ENCODE measurements around the gene MAP4K4. TPM values are rescaled to one million over a fixed set of nuclear protein-coding genes. Genes with fewer than 3 reads are reported as not detected.

The MAP4K4 gene
- total RNA-seq, 1 experiment from 2014 or later, result 76.9 TPM

DNA sequence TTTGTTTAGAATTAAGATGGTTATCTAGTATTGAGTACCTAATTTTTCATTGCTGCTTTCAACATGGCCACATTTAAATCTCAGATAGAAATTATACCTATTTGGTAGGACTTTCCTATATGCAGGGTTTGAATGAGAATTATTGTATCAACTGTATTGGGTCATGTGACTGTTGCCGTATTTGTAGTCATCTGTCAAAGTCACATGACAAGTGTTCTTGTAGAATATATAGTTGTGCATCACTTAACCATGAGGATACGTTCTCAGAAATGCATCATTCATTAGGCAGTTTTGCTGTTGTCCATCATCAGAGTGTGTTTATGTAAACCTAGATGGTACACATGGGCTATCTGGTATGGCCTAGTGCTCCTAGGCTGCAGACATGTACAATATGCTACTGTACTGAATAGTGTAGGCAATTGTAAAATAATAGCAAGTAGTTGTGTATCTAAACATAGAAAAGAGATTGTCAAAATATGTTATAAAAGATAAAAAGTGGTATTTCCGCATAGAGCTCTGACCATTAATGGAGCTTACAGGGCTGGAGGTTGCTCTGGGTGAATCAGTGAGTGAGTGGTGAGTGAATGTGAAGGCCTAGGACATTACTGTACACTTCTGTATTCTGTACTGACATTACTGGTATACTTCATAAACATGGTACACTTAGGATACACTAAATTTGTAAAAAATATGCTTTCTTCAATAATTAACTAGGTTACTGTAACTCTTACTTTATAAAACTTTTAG, 123.7 kb downstream of the MAP4K4 start:
- Histone ChIP-seq H3K27me3 (no peaks in the 10 kb centered on the region), H3K9me3 (no peaks in the 10 kb centered on the region), H3K36me3 (peaks cover 10% of the 10 kb centered on the region; the same call in 1 of the 2 replicates), H3K4me3 (no peak overlapping the region)
- no peak for DNase-seq

DNA sequence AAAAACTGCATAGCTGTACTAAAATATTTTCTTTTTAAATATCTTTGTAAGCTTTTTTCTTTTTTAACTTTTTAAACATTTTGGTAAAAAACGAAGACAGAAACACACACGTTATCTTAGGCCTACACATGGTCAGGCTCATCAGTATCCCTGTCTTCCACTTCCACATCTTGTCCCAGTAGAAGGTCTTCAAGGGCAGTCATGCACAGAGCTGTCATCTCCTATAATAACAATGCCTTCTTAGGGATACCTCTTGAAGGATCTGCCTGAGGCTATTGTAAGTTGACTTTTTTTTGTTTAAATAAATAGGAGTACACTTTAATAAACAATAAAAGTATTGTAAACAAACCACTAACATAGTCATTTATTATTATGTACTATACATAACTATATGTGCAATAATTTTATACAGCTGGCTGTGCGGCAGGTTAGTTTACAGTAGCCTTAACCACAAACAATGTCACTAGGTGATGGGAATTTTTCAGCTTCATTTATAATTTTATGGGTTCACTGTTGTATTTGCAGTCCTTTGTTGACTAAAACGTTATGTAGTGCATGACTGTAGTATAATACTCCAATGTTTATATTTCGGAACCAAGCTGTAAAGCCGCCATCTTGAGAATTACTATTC, 124.4 kb downstream of the MAP4K4 start:
- peaks cover 17% of the 10 kb centered on the region for H3K36me3 ChIP-seq
- no peak for DNase-seq

DNA sequence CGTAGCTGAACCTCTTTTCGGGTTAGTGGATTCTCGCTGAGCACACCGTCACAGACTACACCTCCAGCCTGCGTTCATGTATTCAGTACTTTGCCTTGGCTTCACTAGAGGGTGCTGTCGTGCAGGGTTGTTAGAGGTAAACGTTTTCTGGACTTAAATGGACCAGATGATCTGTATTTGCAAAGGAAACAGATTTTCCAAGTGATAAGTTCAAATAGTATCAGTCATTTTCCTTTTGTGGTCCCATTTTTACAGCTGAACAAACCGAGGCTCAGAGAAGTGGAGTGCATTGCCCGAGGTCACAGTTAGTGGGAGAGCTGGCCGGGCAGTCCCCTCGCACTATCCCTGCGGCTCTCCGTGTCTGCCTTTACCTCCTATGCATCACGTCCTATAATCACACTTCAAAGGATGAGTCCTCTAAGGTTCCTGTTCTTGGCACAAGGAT, 125.9 kb downstream of the MAP4K4 start:
- Histone ChIP-seq H3K9me3 (no peaks in the 10 kb centered on the region), H3K4me3 (no peak overlapping the region), H3K36me3 (peaks cover 29% of the 10 kb centered on the region), H3K27me3 (no peaks in the 10 kb centered on the region)
- DNase-seq, result peak; percentile 18

More for the DNA sequence above, 124.4 kb downstream of the MAP4K4 start:
- no peaks in the 10 kb centered on the region for H3K27me3 ChIP-seq
- H3K4me3 ChIP-seq, result no peak overlapping the region
- no peaks in the 10 kb centered on the region for H3K9me3 ChIP-seq

DNA sequence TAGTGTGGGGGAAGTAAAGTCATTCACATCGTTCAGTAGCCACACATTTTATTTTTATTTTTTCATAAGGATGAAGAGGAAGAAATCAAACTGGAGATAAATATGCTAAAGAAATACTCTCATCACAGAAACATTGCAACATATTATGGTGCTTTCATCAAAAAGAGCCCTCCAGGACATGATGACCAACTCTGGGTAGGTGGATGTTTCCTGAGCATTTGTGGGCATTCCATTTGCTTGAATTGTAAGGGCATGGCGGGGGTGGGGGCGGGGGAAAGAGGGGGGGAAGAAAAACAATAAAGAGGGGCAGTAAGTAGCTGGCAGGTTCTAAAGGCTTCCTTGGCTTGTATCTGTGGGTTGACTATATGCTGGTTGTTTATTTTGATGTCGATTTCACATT, 126.4 kb downstream of the MAP4K4 start:
- Histone ChIP-seq H3K36me3 (peaks cover 30% of the 10 kb centered on the region), H3K9me3 (no peaks in the 10 kb centered on the region), H3K27me3 (no peaks in the 10 kb centered on the region), H3K4me3 (no peak overlapping the region)
- no peak for DNase-seq

DNA sequence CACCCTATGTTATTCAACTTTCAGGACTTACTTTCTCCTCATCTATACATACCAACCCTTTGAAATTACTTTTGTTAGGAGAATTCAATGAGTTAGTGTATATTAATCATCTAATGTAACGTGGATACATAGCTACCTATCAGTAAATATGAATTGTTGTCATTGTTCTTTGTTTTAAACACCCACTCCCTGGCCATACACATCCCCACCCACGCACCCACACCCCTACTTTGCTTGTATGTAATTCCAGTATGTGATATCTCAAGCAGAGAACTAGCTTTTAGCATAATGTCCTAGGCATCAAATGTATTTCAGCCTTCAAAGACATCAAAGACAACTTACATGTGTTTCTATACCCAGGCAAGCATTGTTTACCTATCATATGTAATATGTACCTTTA, 129.2 kb downstream of the MAP4K4 start:
- no peak overlapping the region for H3K4me3 ChIP-seq
- H3K9me3 ChIP-seq, result no peaks in the 10 kb centered on the region
- H3K27me3 ChIP-seq, result no peaks in the 10 kb centered on the region
- H3K36me3 ChIP-seq, result peaks cover 53% of the 10 kb centered on the region
- DNase-seq, result no peak

DNA sequence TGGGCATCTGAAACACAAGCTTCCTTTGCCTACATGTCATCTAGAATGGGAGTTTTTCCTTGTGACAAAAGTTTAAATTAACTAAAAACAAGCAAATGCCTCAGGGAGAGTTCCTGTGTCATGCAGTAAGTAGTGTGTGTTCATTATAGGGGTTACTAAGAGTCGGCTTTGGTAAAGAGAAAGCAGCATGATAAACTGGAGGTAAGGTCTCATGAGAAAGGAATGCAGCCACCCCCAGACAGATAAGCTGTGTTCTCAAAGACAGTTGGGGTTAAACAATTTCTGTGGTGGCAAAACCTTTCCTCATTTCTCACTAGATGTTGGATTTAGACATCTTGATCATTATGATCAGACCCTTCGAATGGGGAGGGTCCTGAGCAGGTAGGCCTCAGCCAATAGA, 129.7 kb downstream of the MAP4K4 start:
- Histone ChIP-seq H3K9me3 (no peaks in the 10 kb centered on the region), H3K27me3 (no peaks in the 10 kb centered on the region), H3K4me3 (no peak overlapping the region), H3K36me3 (peaks cover 56% of the 10 kb centered on the region)
- peak; percentile 54 for DNase-seq

DNA sequence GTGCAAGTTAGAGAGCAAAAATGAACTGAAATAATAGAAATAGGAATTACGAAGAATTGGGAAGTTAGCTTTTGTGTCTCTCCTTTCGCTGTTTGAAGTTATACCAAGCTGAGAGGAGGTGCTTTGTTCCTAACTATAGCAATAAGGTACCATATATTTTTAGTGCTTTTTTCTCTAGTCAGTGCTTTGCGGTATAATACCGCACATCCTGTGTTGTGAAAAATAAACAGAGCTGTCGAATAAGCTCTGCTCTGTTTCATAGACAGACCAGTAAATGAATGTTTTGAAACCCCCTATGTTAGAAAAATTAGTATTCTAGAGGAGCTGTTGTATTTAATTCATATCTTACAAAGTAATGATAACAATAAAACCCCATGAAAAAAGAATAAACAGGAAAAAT, 130.8 kb downstream of the MAP4K4 start:
- Histone ChIP-seq H3K9me3 (no peaks in the 10 kb centered on the region), H3K36me3 (peaks cover 64% of the 10 kb centered on the region), H3K4me3 (no peak overlapping the region), H3K27me3 (no peaks in the 10 kb centered on the region)
- no peak for DNase-seq

DNA sequence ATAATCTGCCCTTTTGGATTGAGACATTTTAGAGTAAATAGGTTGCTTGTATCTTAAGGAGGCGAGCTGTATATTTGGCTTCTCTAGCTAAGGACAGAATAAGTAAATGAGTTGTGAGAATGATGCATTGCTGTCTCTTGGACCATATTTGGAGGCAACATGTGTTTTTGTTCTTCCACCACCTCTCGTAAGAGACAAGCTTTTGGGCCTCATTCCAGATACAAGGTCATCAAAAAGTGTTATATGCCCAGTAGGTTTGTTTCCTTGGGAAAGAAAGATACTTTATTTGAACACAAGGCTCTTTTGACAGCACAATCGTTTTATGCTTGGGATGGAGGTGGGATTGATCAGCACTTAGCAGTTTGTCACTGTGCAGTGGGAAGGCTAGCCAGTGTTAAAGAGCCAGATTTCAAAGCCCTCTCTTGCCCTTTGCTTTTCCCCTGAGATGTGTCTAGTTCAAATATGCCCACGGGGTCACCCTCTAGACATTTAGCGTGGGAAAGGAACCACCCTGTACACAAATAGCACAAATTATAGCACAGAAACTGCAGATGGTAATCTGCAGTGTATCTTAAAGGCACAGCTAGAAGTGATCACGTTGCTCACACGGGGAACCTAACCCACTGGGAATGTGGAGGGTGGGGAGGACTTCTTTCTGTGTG, 131.3 kb downstream of the MAP4K4 start:
- no peak for DNase-seq
- no peaks in the 10 kb centered on the region for H3K9me3 ChIP-seq
- H3K27me3 ChIP-seq, result no peaks in the 10 kb centered on the region
- H3K4me3 ChIP-seq, result no peak overlapping the region
- peaks cover 64% of the 10 kb centered on the region for H3K36me3 ChIP-seq

DNA sequence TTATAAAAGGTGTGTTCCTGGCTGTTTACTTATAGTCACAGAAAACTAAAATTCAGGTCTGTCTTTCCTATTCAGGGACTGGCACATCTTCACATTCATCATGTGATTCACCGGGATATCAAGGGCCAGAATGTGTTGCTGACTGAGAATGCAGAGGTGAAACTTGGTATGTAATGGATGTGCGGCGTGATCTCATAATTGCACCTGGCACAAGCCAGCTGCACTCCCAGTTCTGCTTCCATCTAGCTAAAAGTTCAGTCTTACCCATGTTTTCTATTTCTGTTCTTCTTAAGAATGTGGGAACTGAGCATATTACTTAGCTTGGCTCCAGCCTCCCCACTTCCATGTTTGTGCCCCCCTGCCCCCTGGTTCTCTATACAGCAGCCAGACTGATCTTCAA, 131.9 kb downstream of the MAP4K4 start:
- DNase-seq, result no peak
- H3K36me3 ChIP-seq, result peaks cover 67% of the 10 kb centered on the region
- no peaks in the 10 kb centered on the region for H3K27me3 ChIP-seq
- H3K4me3 ChIP-seq, result no peak overlapping the region
- H3K9me3 ChIP-seq, result no peaks in the 10 kb centered on the region

DNA sequence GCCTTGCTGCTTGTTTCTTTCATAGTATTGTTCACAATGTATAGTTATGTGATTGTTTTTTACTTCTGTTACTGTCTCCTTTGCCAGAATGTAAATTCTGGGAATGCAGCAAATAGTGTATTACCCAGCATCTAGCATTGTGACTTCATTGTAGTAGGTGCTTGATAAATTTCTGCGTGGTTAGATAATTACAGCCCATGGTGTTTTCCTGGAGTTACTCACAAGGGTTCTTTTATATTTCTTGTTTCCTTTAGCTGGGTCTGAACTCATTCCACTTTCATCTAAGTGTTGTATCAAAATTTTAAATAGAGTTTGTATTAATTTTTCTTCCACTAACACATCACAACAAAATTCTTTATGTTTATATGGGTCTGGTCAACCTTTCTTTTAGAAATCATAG, 132.6 kb downstream of the MAP4K4 start:
- H3K9me3 ChIP-seq, result no peaks in the 10 kb centered on the region
- no peaks in the 10 kb centered on the region for H3K27me3 ChIP-seq
- no peak overlapping the region for H3K4me3 ChIP-seq
- peaks cover 73% of the 10 kb centered on the region for H3K36me3 ChIP-seq
- DNase-seq, result no peak

DNA sequence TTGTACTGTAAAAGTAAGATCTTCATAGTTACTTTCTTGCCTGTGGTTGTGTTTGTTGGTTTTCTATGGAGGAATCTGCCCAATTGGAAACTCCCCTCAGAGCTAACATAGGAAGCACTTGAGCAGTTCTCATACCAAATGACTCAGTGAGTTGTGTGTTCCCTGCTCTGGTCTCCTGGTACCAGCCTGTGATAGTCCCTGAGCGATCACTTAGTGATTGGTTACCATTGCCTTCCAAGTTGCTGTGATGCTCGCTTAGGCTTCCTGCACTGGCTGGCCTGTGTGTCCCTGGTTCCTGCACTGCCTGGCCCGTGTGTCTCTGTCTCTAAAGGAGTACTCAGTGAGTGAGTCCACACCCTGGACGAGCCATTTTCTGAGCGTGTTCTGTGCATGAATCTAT, 133.0 kb downstream of the MAP4K4 start:
- no peak overlapping the region for H3K4me3 ChIP-seq
- DNase-seq, result no peak
- peaks cover 73% of the 10 kb centered on the region for H3K36me3 ChIP-seq

DNA sequence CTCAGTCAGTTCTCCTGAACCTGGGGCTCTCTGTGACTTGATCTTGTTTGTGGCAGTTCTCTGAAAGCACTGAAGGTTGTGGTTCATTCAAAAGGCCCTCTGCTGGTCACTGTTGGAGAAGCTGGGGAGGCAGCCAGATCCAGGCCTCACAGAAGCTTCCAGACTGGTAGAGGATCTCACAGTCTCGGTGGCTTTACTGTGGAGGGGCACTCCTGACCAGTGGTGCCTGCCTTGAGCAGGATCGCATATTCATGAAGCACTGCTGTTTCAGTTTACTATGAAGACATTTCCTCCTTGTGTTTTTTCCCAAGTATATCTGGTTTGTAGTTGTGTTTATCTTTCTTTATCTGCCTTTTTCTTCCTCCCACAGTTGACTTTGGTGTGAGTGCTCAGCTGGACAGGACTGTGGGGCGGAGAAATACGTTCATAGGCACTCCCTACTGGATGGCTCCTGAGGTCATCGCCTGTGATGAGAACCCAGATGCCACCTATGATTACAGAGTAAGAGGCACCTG, 133.9 kb downstream of the MAP4K4 start:
- peak; percentile 41 for DNase-seq
- no peaks in the 10 kb centered on the region for H3K27me3 ChIP-seq
- peaks cover 72% of the 10 kb centered on the region for H3K36me3 ChIP-seq
- no peak overlapping the region for H3K4me3 ChIP-seq
- H3K9me3 ChIP-seq, result no peaks in the 10 kb centered on the region

More for the DNA sequence above, 133.0 kb downstream of the MAP4K4 start:
- no peaks in the 10 kb centered on the region for H3K27me3 ChIP-seq
- no peaks in the 10 kb centered on the region for H3K9me3 ChIP-seq

DNA sequence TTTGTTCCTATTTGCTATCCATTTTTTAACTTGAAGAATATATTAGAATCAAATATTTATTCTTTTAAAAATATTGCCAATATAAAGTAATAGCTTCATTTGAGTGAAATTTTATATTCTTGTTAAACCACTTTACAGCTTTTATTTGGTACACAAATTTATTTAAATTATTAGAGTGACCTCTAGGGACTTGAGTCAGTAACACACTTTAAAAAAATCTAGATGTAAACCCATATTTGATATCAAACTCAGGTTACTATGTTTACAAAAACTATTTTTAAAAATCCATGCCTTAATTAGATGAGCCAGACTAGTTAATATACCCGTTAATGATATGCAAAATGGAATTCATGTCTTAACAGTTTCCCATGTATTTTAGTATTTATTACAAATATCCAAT, 134.6 kb downstream of the MAP4K4 start:
- Histone ChIP-seq H3K4me3 (no peak overlapping the region), H3K36me3 (peaks cover 65% of the 10 kb centered on the region), H3K9me3 (no peaks in the 10 kb centered on the region), H3K27me3 (no peaks in the 10 kb centered on the region)
- DNase-seq, result no peak

DNA sequence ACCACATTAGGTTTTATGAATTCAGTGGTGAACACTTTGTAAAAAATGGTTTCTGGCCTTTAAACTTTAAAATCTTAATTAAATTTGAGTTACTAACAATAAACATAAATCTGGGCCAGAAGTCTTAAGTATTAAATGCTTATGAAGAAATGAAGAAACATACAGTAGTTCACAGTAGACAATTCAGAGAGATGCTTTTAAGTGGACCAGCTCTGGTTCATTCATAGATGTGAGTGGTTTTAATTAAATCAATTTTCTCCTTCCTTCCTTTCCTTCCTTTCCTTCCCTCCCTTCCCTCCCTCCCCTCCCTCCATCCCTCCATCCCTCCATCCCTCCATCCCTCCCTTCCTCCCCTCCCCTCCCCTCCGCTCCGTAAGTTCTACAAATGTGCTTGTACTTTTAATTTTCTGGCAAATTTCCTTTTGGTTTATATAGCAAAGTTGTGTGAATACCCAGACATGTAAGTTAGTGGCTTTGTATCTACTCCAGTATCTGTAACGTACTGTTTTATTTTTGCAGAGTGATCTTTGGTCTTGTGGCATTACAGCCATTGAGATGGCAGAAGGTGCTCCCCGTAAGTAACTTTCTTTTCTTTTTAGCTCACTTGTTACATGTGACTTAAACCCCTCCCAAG, 136.5 kb downstream of the MAP4K4 start:
- Histone ChIP-seq H3K36me3 (peaks cover 65% of the 10 kb centered on the region), H3K9me3 (no peaks in the 10 kb centered on the region), H3K4me3 (no peak overlapping the region), H3K27me3 (no peaks in the 10 kb centered on the region)
- no peak for DNase-seq

DNA sequence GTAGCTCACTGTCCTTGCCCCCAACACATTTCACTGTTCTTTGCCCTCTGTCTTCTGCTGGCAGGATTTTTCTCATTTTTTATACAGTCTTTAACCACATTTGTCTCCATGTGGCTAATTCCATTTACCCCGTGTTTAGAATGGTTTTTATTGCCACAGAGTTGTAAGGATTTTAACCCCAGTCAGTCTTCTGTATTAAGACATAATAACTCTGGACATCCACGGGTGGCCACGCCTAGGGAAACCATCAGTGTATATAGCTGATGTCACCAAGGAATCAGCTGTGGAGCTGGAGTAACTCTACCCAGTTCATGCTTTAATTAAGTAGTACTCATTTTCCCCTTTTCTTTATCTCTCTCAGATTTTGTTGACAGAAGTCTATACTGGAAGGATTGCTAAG, 139.8 kb downstream of the MAP4K4 start:
- H3K4me3 ChIP-seq, result no peak overlapping the region
- no peaks in the 10 kb centered on the region for H3K9me3 ChIP-seq
- no peak for DNase-seq
- H3K27me3 ChIP-seq, result no peaks in the 10 kb centered on the region
- peaks cover 54% of the 10 kb centered on the region for H3K36me3 ChIP-seq

DNA sequence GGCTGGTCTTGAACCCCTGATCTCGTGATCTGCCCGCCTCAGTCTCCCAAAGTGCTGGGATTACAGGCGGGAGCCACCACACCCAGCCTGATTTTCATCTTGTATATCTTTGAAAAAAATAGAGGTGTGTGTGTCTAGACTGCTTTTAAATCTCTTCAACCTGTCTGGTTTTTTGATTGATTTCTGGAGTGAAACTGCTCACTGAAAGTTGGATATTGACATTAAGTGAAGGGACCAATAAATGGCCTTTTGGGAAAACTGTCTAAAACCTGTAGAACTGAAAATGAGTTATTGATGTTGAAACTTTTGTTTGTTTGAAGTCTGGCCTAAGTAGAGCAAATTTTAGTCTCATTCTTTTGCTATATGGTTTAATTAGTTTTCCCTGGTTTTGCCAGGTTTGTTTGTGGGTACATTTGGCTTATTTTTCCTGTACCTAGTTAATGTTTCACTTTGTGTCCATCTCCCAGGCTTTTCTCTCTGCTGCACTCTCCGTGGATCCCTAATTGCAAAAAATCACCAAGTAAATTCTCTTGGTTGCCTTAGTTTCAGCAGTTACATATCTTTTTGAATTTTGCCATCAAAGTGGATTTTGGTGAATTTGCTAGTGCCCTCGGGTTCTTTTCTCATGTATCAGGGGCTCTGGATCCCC, 144.3 kb downstream of the MAP4K4 start:
- no peaks in the 10 kb centered on the region for H3K27me3 ChIP-seq
- no peak overlapping the region for H3K4me3 ChIP-seq
- no peaks in the 10 kb centered on the region for H3K9me3 ChIP-seq
- H3K36me3 ChIP-seq, result peaks cover 56% of the 10 kb centered on the region
- DNase-seq, result no peak

All from MG63 (cell line).